ENCODE results near the gene PRKCE.

GRCh38 chr2:45782436-45782835, 131.0 kb downstream of the PRKCE start:
- TF ChIP-seq CTCF (IDR thresholded peaks at IDR 0.05), result no peak
- TF ChIP-seq POLR2A (IDR thresholded peaks at IDR 0.05), result no peak
